Tibial nerve (tissue), 3 donors: ENCODE data around the gene OAT.

ENCODE experiments used
- POLR2A ChIP-seq, 2 donors: fragments of 450-650 bp; IDR thresholded peaks; one replicate each; pipeline ENCODE4 v1.6.1; 2017; ENCODE audit warnings: antibody characterized with exemption in 2 of 2, mild to moderate bottlenecking in 2 of 2, moderate library complexity in 2 of 2
- TF ChIP-seq, protein P1 (sequence below), 5 experiments: fragments of 200-600 bp in 3 of 5; fragments of 450-650 bp in 2 of 5; sonication (generic) in 3 of 5; IDR thresholded peaks; one replicate each; pipeline ENCODE4 v1.5.1; 2016 to 2019; ENCODE audit warnings: antibody characterized with exemption in 5 of 5, mild to moderate bottlenecking in 3 of 5, moderate library complexity in 2 of 5

GRCh38 chr10:124450783-124451057, 32.0 kb upstream of the OAT start:
- no peak for TF ChIP-seq POLR2A (IDR thresholded peaks at IDR 0.05)
- TF ChIP-seq, protein P1, sequence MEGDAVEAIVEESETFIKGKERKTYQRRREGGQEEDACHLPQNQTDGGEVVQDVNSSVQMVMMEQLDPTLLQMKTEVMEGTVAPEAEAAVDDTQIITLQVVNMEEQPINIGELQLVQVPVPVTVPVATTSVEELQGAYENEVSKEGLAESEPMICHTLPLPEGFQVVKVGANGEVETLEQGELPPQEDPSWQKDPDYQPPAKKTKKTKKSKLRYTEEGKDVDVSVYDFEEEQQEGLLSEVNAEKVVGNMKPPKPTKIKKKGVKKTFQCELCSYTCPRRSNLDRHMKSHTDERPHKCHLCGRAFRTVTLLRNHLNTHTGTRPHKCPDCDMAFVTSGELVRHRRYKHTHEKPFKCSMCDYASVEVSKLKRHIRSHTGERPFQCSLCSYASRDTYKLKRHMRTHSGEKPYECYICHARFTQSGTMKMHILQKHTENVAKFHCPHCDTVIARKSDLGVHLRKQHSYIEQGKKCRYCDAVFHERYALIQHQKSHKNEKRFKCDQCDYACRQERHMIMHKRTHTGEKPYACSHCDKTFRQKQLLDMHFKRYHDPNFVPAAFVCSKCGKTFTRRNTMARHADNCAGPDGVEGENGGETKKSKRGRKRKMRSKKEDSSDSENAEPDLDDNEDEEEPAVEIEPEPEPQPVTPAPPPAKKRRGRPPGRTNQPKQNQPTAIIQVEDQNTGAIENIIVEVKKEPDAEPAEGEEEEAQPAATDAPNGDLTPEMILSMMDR (IDR thresholded peaks at IDR 0.05): no peak
